ENCODE data around the gene ADGRV1.

ADGRV1 gene

DNA sequence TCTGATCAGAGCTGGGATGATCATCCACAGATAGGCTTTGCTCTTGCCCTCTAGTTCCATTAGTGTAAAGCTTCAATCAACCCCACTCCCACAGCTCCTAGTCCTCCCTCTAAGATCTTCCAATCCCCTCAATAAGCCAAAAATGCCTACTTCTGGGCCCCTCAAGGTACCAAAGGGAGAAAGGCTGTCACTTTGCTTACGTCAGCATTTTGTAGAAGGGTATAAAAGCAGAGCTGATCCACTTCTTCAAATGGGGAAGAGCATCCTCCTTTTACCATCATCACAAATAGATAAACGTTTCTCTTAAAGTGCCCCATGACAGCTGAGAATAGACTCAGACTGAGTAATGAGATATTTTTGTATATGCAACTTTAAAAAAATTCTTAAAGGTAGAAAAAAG lies 13.1 kb upstream of the ADGRV1 start:
- no peak for TF ChIP-seq CTCF (IDR thresholded peaks at IDR 0.05; ENCODE audit: borderline replicate concordance, control extremely low read depth, extremely low read depth, insufficient read depth, missing control alignments)
- no peak for DNase-seq (ENCODE audit: low spot score)
- in situ Hi-C loops (cut with MboI; ENCODE audit: low sequenced_read_pairs, unreplicated experiment): no loop called here

DNA sequence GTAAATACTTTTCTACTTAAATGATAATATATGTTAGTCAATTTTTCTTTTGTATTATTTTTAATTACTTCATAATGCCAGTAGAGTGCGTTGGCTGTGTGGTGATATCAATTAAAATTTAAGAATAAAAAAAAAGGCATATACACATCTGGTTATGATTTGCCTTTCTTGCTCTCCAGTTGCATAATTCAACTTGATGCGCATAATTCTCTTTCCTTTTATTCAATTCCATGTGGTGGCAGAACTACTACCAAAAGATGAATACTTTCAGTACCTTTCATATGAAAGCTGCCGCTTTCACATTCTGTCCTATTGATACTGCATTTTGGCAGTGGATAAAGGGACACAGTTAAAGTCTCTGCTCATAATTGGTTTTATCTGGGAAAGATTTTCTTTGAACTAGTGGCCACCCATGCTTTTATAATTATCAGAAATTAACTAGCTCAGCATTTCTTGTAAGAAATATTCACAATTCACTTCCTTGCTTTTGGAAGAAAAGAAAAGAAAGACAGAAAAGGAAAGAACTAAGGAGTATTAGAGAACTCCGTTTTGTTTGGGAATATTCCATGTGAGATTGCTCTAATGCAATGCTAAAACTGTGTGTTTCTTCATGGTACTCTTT lies 12.3 kb upstream of the ADGRV1 start:
- in situ Hi-C loops (cut with MboI; ENCODE audit: low sequenced_read_pairs, unreplicated experiment): no loop called here
- DNase-seq (ENCODE audit: low spot score): no peak
- TF ChIP-seq CTCF (IDR thresholded peaks at IDR 0.05; ENCODE audit: borderline replicate concordance, control extremely low read depth, extremely low read depth, insufficient read depth, missing control alignments): no peak

DNA sequence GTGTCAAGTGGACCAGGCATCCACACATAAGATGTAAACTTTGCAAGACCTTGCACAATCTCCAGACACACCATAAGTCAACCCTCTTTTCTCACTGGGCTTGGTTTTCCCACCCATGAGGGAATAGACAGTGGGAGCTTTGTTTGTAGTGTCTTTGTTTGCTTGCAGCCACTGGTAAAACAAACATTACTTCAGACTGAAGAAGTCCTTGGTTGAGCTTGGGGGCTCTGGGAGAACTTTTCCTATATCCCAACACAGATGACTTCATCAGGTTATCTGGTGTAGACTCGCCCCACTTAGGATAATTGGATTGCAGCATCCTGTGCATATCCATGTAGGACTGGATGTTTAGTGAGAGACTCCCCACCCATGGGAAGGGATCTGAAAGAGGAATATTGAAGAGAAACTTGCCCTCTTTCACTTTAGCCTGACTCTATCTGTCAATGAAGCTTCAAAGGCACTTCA lies 11.5 kb upstream of the ADGRV1 start:
- TF ChIP-seq CTCF (IDR thresholded peaks at IDR 0.05; ENCODE audit: borderline replicate concordance, control extremely low read depth, extremely low read depth, insufficient read depth, missing control alignments): no peak
- in situ Hi-C loops (cut with MboI; ENCODE audit: low sequenced_read_pairs, unreplicated experiment): no loop called here
- no peak for DNase-seq (ENCODE audit: low spot score)

DNA sequence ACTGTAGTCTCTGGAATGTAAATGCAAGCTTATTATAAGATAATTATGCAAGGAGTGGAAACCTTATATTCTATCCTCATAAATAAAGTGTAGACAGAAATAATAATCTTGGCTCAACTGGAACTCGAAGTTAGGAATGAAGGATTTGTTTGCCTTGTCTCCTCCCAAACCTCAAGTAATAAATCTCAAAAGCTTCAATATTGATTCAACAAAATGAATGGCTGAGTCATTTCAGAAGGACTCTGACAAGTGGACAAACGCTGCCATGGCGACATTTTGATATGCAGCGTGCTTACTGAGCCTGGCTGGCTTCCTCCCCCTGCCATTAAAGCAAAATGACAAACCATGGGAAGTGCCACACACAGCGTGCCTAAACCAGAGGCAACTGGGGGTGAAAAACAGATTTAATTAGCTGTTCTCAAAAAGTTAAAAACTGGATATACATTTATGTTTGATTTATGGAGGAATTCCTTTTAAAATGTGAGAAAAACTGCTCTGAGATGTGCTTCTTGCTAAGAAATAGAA lies 10.5 kb upstream of the ADGRV1 start:
- DNase-seq (ENCODE audit: low spot score): no peak
- in situ Hi-C loops (cut with MboI; ENCODE audit: low sequenced_read_pairs, unreplicated experiment): no loop called here
- TF ChIP-seq CTCF (IDR thresholded peaks at IDR 0.05; ENCODE audit: borderline replicate concordance, control extremely low read depth, extremely low read depth, insufficient read depth, missing control alignments): no peak

GRCh38 chr5:90549223-90549622 lies 9.4 kb upstream of the ADGRV1 start:
- in situ Hi-C loops (cut with MboI; ENCODE audit: low sequenced_read_pairs, unreplicated experiment): no loop called here
- no peak for TF ChIP-seq CTCF (IDR thresholded peaks at IDR 0.05; ENCODE audit: borderline replicate concordance, control extremely low read depth, extremely low read depth, insufficient read depth, missing control alignments)
- no peak for DNase-seq (ENCODE audit: low spot score)

- TF ChIP-seq CTCF (IDR thresholded peaks at IDR 0.05; ENCODE audit: borderline replicate concordance, control extremely low read depth, extremely low read depth, insufficient read depth, missing control alignments): no peak
- no peak for DNase-seq (ENCODE audit: low spot score)
- in situ Hi-C loops (cut with MboI; ENCODE audit: low sequenced_read_pairs, unreplicated experiment): no loop called here
Measured at GRCh38 chr5:90549729-90550275, 8.8 kb upstream of the ADGRV1 start.

Measured in GM13976 (cell line).